ENCODE measurements around the gene QRICH2. TPM values are rescaled to one million over a fixed set of nuclear protein-coding genes. Genes with fewer than 3 reads are reported as not detected.

QRICH2 gene
- total and polyA plus RNA-seq, 2 of the 4 experiments (the other 2 are of a cell fraction), result 4.3 to 4.8 TPM

- Histone ChIP-seq H3K4me1 (ENCODE audit: control insufficient read depth, insufficient read depth, low read length) (peaks cover 3% of the 10 kb centered on the region; the same call in 1 of the 2 replicates), H2BK20ac (ENCODE audit: low read depth, low read length) (no peak overlapping the region), H3K4me3 (ENCODE audit: insufficient read depth, low read depth, low read length) (peak overlapping the region; percentile 63)
Observed at GRCh38 chr17:76239538-76240274, 68.4 kb downstream of the QRICH2 start.

More at GRCh38 chr17:76239538-76240274, 68.4 kb downstream of the QRICH2 start:
- H2AFZ ChIP-seq (replicated peaks; ENCODE audit: low read length, poor library complexity), result peak overlapping the region; percentile 94
- no peak overlapping the region for H4K5ac ChIP-seq (ENCODE audit: low read depth, low read length)
- H4K20me1 ChIP-seq (ENCODE audit: insufficient read depth, low read length), result no peaks in the 10 kb centered on the region
- H3K4ac ChIP-seq (ENCODE audit: low read depth, low read length), result no peak overlapping the region
- WGBS, 2 experiments (ENCODE audit: extremely low coverage in 2 of 2, insufficient read length in 1 of 2), result 18% methylated on average over 29 of the region's 75 CpGs; no CpG with 5 or more reads in 1 of the 2 experiments
- no peak overlapping the region for H2BK15ac ChIP-seq (ENCODE audit: low read depth, low read length)
- no peak; the same call in 1 of the 2 replicates for ATAC-seq (ENCODE audit: low read depth)
- no peaks in the 10 kb centered on the region for H3K79me1 ChIP-seq (ENCODE audit: low read depth in 1 of 2, low read length in 2 of 2)
- H2BK120ac ChIP-seq (ENCODE audit: low read depth, low read length), result no peak overlapping the region
- H3K27ac ChIP-seq (ENCODE audit: insufficient read depth, low read length), result no peak overlapping the region
- H3K18ac ChIP-seq (ENCODE audit: low read depth, low read length), result no peak overlapping the region
- no peak for DNase-seq
- no peak overlapping the region for H4K91ac ChIP-seq (ENCODE audit: insufficient read depth, low read depth, low read length)
- H3K36me3 ChIP-seq (ENCODE audit: control insufficient read depth, insufficient read depth, low read length), result no peaks in the 10 kb centered on the region
- H3K23ac ChIP-seq (ENCODE audit: low read depth, low read length), result no peak overlapping the region; the same call in 1 of the 2 replicates
- H3K9ac ChIP-seq (ENCODE audit: low read depth, low read length), result no peak overlapping the region
- ChIA-PET CTCF (no interaction called here), POLR2A (ENCODE audit: unreplicated experiment) (no interaction called here)
- dilution Hi-C loops (cut with HindIII; ENCODE audit: low sequenced_read_pairs, unreplicated experiment) (no loop called here), in situ Hi-C loops (cut with MboI; ENCODE audit: low sequenced_read_pairs) (no loop called here), intact Hi-C loops (cut with micrococcal nuclease) (loop anchor here (2.0 kb wide), 1 partner anchor 25 kb away; the partner anchor contains the start of gene UBALD2)
- H3K56ac ChIP-seq (ENCODE audit: extremely low read depth, insufficient read depth, low read length), result no peak overlapping the region
- no peak overlapping the region for H4K8ac ChIP-seq (ENCODE audit: low read depth in 2 of 2, low read length in 2 of 2)
- no peaks in the 10 kb centered on the region; the same call in 1 of the 2 replicates for H3K9me1 ChIP-seq (ENCODE audit: insufficient read depth, low read length)
- H2AK9ac ChIP-seq (replicated peaks; ENCODE audit: low read depth, low read length, poor library complexity), result peak overlapping the region; percentile 53
- TF ChIP-seq MAZ (IDR thresholded peaks at IDR 0.05; ENCODE audit: borderline replicate concordance, low read depth, low read length) (no peak), MXI1 (IDR thresholded peaks at IDR 0.05; ENCODE audit: borderline replicate concordance, low read depth, low read length) (no peak), RAD21 (IDR thresholded peaks at IDR 0.05; ENCODE audit: low read length) (no peak), CHD1 (IDR thresholded peaks at IDR 0.05; ENCODE audit: low read depth, low read length) (no peak), BHLHE40 (IDR thresholded peaks at IDR 0.05; ENCODE audit: low read depth, low read length) (no peak), POLR2A (IDR thresholded peaks at IDR 0.05; ENCODE audit: low read depth, low read length) (no peak), FOS (IDR thresholded peaks at IDR 0.05; ENCODE audit: low read depth, low read length) (no peak), SMC3 (IDR thresholded peaks at IDR 0.05; ENCODE audit: low read depth, low read length) (no peak)
- BruUV-seq (replicated peaks), result no TSS peak
- H3K27me3 ChIP-seq (ENCODE audit: control insufficient read depth, insufficient read depth, low read length), result peaks cover 19% of the 10 kb centered on the region
- no peaks in the 10 kb centered on the region for H3K9me3 ChIP-seq (ENCODE audit: control insufficient read depth, insufficient read depth, low read length)
- H2BK5ac ChIP-seq (ENCODE audit: low read depth, low read length, poor library complexity, severe bottlenecking), result no peak overlapping the region
- peak overlapping the region; percentile 63 for H3K4me2 ChIP-seq (ENCODE audit: low read depth, low read length)
- no peak overlapping the region for H3K14ac ChIP-seq (replicated peaks; ENCODE audit: low read depth, low read length)
- H2AK5ac ChIP-seq (ENCODE audit: low read depth, low read length), result no peak overlapping the region
